H9 (cell line): ENCODE results near the gene SLC35A3. TPM values are rescaled to one million over a fixed set of nuclear protein-coding genes. Genes with fewer than 3 reads are reported as not detected.

Experiments used
- DNase-seq: peaks from one replicate; pipeline ENCODE4 v3.0.0-alpha.2; 2017
- H2AFZ ChIP-seq: one replicate; pipeline ENCODE4 v1.6.1; 2013; ENCODE audit warnings: mild to moderate bottlenecking, low read length, control low read depth, moderate library complexity
- H2AK5ac ChIP-seq: 2 replicates; pipeline ENCODE4 v1.6.1; 2013; ENCODE audit warnings: low read length, control low read depth, mixed read lengths; ENCODE audit not compliant: insufficient read length
- H2BK120ac ChIP-seq: one replicate; pipeline ENCODE4 v1.6.1; 2013; ENCODE audit warnings: low read depth, mild to moderate bottlenecking, low read length, control low read depth, inconsistent platforms; ENCODE audit not compliant: poor library complexity, severe bottlenecking
- H2BK12ac ChIP-seq: 2 replicates; pipeline ENCODE4 v1.6.1; 2013; ENCODE audit warnings: low read length, control low read depth, mixed read lengths, low read depth; ENCODE audit not compliant: insufficient read length
- H2BK15ac ChIP-seq: 2 replicates; pipeline ENCODE4 v1.6.1; 2013; ENCODE audit warnings: low read depth, low read length, control low read depth
- H2BK20ac ChIP-seq: one replicate; pipeline ENCODE4 v1.6.1; 2013; ENCODE audit warnings: low read depth, mild to moderate bottlenecking, low read length, control low read depth, inconsistent platforms; ENCODE audit not compliant: poor library complexity, severe bottlenecking
- H2BK5ac ChIP-seq: 2 replicates; pipeline ENCODE4 v1.6.1; 2013; ENCODE audit warnings: low read length, control low read depth, mixed read lengths; ENCODE audit not compliant: insufficient read length
- H3K14ac ChIP-seq: 2 replicates; pipeline ENCODE4 v1.6.1; 2013; ENCODE audit warnings: low read length, control low read depth; ENCODE audit not compliant: insufficient read depth
- H3K18ac ChIP-seq: 2 replicates; pipeline ENCODE4 v1.6.1; 2013; ENCODE audit warnings: low read depth, mild to moderate bottlenecking, mixed read lengths, low read length, control low read depth; ENCODE audit not compliant: insufficient read length
- H3K23ac ChIP-seq: 2 replicates; pipeline ENCODE4 v1.6.1; 2013; ENCODE audit warnings: low read length, control low read depth, mixed read lengths, low read depth; ENCODE audit not compliant: insufficient read length
- H3K23me2 ChIP-seq: 2 replicates; pipeline ENCODE4 v1.6.1; 2013; ENCODE audit warnings: low read depth, mild to moderate bottlenecking, mixed read lengths, low read length, control low read depth; ENCODE audit not compliant: insufficient read length, poor library complexity, severe bottlenecking
- H3K27ac ChIP-seq: 2 replicates; pipeline ENCODE4 v1.5.1; 2013; ENCODE audit warnings: low read length, control low read depth, mixed read lengths, low read depth; ENCODE audit not compliant: insufficient read length
- H3K27me3 ChIP-seq: 2 replicates; pipeline ENCODE4 v1.6.1; 2013; ENCODE audit warnings: low read length, control low read depth, inconsistent platforms; ENCODE audit not compliant: insufficient read depth
- H3K4ac ChIP-seq: 2 replicates; pipeline ENCODE4 v1.6.1; 2013; ENCODE audit warnings: low read depth, mild to moderate bottlenecking, control low read depth, inconsistent platforms, low read length, moderate library complexity
- H3K4me1 ChIP-seq: 2 replicates; pipeline ENCODE4 v1.6.1; 2013; ENCODE audit warnings: low read length, control low read depth, inconsistent platforms; ENCODE audit not compliant: insufficient read depth
- H3K4me2 ChIP-seq: 2 replicates; pipeline ENCODE4 v1.6.1; 2013; ENCODE audit warnings: low read length, control low read depth, mixed read lengths; ENCODE audit not compliant: insufficient read length, insufficient read depth
- H3K56ac ChIP-seq: 2 replicates; pipeline ENCODE4 v1.6.1; 2013; ENCODE audit warnings: low read depth, mild to moderate bottlenecking, mixed read lengths, low read length, control low read depth; ENCODE audit not compliant: insufficient read length
- H3K79me1 ChIP-seq: 2 replicates; pipeline ENCODE4 v1.6.1; 2013; ENCODE audit warnings: low read depth, mild to moderate bottlenecking, moderate library complexity, low read length, control low read depth, inconsistent platforms; ENCODE audit not compliant: insufficient read depth, poor library complexity, severe bottlenecking
- H3K79me2 ChIP-seq: 2 replicates; pipeline ENCODE4 v1.6.1; 2013; ENCODE audit warnings: low read length, control low read depth, inconsistent platforms; ENCODE audit not compliant: insufficient read depth
- H3K9ac ChIP-seq: 2 replicates; pipeline ENCODE4 v1.6.1; 2013; ENCODE audit warnings: low read length, control low read depth, mixed read lengths; ENCODE audit not compliant: insufficient read length; ENCODE audit errors: extremely low read depth
- H3K9me3 ChIP-seq: one replicate; pipeline ENCODE4 v1.6.1; 2013; ENCODE audit warnings: low read depth, low read length, inconsistent platforms; ENCODE audit not compliant: control insufficient read depth
- H3T11ph ChIP-seq: one replicate; pipeline ENCODE4 v1.6.1; 2013; ENCODE audit warnings: mild to moderate bottlenecking, low read length, control low read depth, inconsistent platforms
- H4K20me1 ChIP-seq: one replicate; pipeline ENCODE4 v1.6.1; 2013; ENCODE audit not compliant: control insufficient read depth, insufficient read length, insufficient read depth
- H4K5ac ChIP-seq: 2 replicates; pipeline ENCODE4 v1.6.1; 2013; ENCODE audit warnings: low read depth, mild to moderate bottlenecking, mixed read lengths, low read length, control low read depth; ENCODE audit not compliant: insufficient read length
- H4K8ac ChIP-seq: replicated peaks from 2 replicates; pipeline ENCODE4 v1.6.1; 2013; ENCODE audit warnings: low read length, control low read depth, mixed read lengths, low read depth; ENCODE audit not compliant: insufficient read length
- H4K91ac ChIP-seq: 2 replicates; pipeline ENCODE4 v1.6.1; 2013; ENCODE audit warnings: low read depth, mild to moderate bottlenecking, moderate library complexity, mixed read lengths, low read length, control low read depth; ENCODE audit not compliant: insufficient read length
- H3K27ac Mint-ChIP-seq, 3 experiments: 2 replicates in 2 of 3; 3 replicates in 1 of 3; pipeline ENCODE4 v1.8.0; 2020 to 2021; ENCODE audit warnings: mixed read lengths in 3 of 3, mild to moderate bottlenecking in 1 of 3, moderate library complexity in 1 of 3
- H3K27me3 Mint-ChIP-seq: 2 replicates; pipeline ENCODE4 v1.8.0; 2021; ENCODE audit warnings: low read depth, mild to moderate bottlenecking, moderate library complexity, mixed read lengths
- H3K36me3 Mint-ChIP-seq, 3 experiments: 2 replicates in 2 of 3; 3 replicates in 1 of 3; pipeline ENCODE4 v1.8.0; 2020 to 2021; ENCODE audit warnings: low read depth in 3 of 3, mixed read lengths in 3 of 3; ENCODE audit not compliant: insufficient read depth in 1 of 3
- H3K4me1 Mint-ChIP-seq, 2 experiments: 2 replicates each; pipeline ENCODE4 v1.8.0; 2020; ENCODE audit warnings: mixed read lengths in 2 of 2
- H3K4me3 Mint-ChIP-seq, 2 experiments: 2 replicates in 1 of 2; 3 replicates in 1 of 2; pipeline ENCODE4 v1.8.0; 2020 to 2021; ENCODE audit warnings: mild to moderate bottlenecking in 2 of 2, mixed read lengths in 2 of 2, moderate library complexity in 1 of 2
- H3K9me3 Mint-ChIP-seq, 2 experiments: 2 replicates in 1 of 2; 3 replicates in 1 of 2; pipeline ENCODE4 v1.8.0; 2020; ENCODE audit warnings: mild to moderate bottlenecking in 2 of 2, mixed read lengths in 2 of 2, moderate library complexity in 1 of 2
- CTCF ChIP-seq: fragments of 200-600 bp; sonication (generic); conservative IDR thresholded peaks from 3 replicates; pipeline ENCODE4 v1.8.0; 2021; ENCODE audit warnings: antibody characterized with exemption, mild to moderate bottlenecking
- WGBS: extraction: QIAGEN DNeasy Blood & Tissue Kit; methylation state at CpG from one replicate; pipeline ENCODE4 v1.1.7; 2013; ENCODE audit warnings: missing lambda C conversion rate, low lambda C conversion rate, mixed read lengths; ENCODE audit not compliant: insufficient read length; ENCODE audit errors: extremely low coverage; 5-methylcytosine and 5-hydroxymethylcytosine counted together
- total RNA-seq: library from RNA; stranded (reverse); gene quantifications from 2 replicates; pipeline ENCODE4 v1.2.1, GENCODE V29; 2021

SLC35A3 gene
- total RNA-seq, 1 experiment from 2014 or later, result 15.1 TPM

- Histone ChIP-seq H3K4me1 (no peaks in the 10 kb centered on the region), H3K14ac (no peak overlapping the region), H3K27me3 (no peaks in the 10 kb centered on the region), H2BK12ac (no peak overlapping the region), H3K23me2 (no peaks in the 10 kb centered on the region), H2AK5ac (no peak overlapping the region), H2AFZ (no peak overlapping the region), H3K23ac (no peak overlapping the region), H2BK120ac (no peak overlapping the region), H2BK5ac (no peak overlapping the region), H2BK20ac (no peak overlapping the region), H3K27ac (no peak overlapping the region), H2BK15ac (no peak overlapping the region), H4K5ac (no peak overlapping the region), H3K4me2 (no peak overlapping the region), H3T11ph (no peak overlapping the region), H3K56ac (no peak overlapping the region), H4K91ac (no peak overlapping the region), H4K8ac (no peak overlapping the region), H3K79me2 (no peaks in the 10 kb centered on the region), H3K79me1 (no peaks in the 10 kb centered on the region), H3K9ac (no peak overlapping the region), H3K18ac (no peak overlapping the region), H3K9me3 (no peaks in the 10 kb centered on the region), H3K4ac (no peak overlapping the region), H4K20me1 (no peaks in the 10 kb centered on the region)
- H3K27me3 Mint-ChIP-seq, result no peaks in the 10 kb centered on the region
- H3K27ac Mint-ChIP-seq, result peak overlapping the region; percentile 44 to 70 (median 54); a peak in 3 of 7 replicates
- peaks cover 7 to 8% of the 10 kb centered on the region in 2 experiments; a peak in 3 of 4 replicates for H3K4me1 Mint-ChIP-seq
- WGBS, result no CpG with 5 or more reads among the region's 3 CpGs
- TF ChIP-seq CTCF, result no peak
- H3K4me3 Mint-ChIP-seq, result no peak overlapping the region
- DNase-seq, result no peak
- peaks cover 13 to 17% of the 10 kb centered on the region in 2 experiments; a peak in 4 of 5 replicates for H3K9me3 Mint-ChIP-seq
- peaks cover 22 to 39% (median 36%) of the 10 kb centered on the region in 3 experiments for H3K36me3 Mint-ChIP-seq
Observed at GRCh38 chr1:99992760-99993467, 23.1 kb downstream of the SLC35A3 start.
